HepG2 (cell line): ENCODE measurements around the gene KANTR. TPM values are rescaled to one million over a fixed set of nuclear protein-coding genes. Genes with fewer than 3 reads are reported as not detected.
A peak's percentile ranks its signal among the peaks of the same experiment; 100 is the strongest.

ENCODE experiments used
- ATAC-seq: fragments of 200-7000 bp; cut with Tn5 transposase; 3 replicates; pipeline ENCODE4 v1.9.1; 2020; ENCODE audit warnings: mild to moderate bottlenecking, moderate library complexity
- BruUV-seq: library from RNA; stranded (reverse); fragments of 400-500 nt; replicated peaks from 2 replicates; lab custom pipeline; 2021; lab: Mats Ljungman, UMichigan
- CTCF ChIA-PET: fragments of 300-600 bp; formaldehyde crosslinking; extraction: SDS; loops from one replicate; lab custom pipeline; 2021; ENCODE audit warnings: low total read pairs, inconsistent platforms, low intra/inter-chr PET ratio; lab: Yijun Ruan, JAX
- POLR2A ChIA-PET: fragments of 350-600 bp; sonication (Branson Sonifier 250); formaldehyde crosslinking; loops from one replicate; lab custom pipeline; 2020; ENCODE audit warnings: antibody characterized with exemption, inconsistent platforms; lab: Yijun Ruan, JAX
- DNase-seq: peaks from one replicate; pipeline ENCODE4 v3.0.0-alpha.2; 2015; ENCODE audit warnings: low spot score
- FAIRE-seq: peaks from 3 replicates; lab custom pipeline; 2011; peaks lifted over from hg19 to GRCh38; lab: Jason Lieb, UNC
- H2AFZ ChIP-seq: one replicate; pipeline ENCODE4 v1.6.1; 2011; ENCODE audit warnings: low read length, inconsistent platforms
- H3K27ac ChIP-seq: fragments of 300-600 bp; 3 replicates; pipeline ENCODE4 v1.8.0; 2011; ENCODE audit warnings: mixed run types, mild to moderate bottlenecking, mixed read lengths, low read length, inconsistent platforms; ENCODE audit not compliant: insufficient read depth; ENCODE audit errors: extremely low read length
- H3K27me3 ChIP-seq, 2 experiments: fragments of 200-600 bp in 1 of 2; 2 replicates in 1 of 2; 3 replicates in 1 of 2; pipeline versions ENCODE4 v1.6.0 to v1.8.0; 2011; ENCODE audit warnings: low read length in 2 of 2, mild to moderate bottlenecking in 2 of 2, moderate library complexity in 2 of 2, inconsistent platforms in 1 of 2; ENCODE audit not compliant: insufficient read depth in 2 of 2, control insufficient read depth in 1 of 2
- H3K36me3 ChIP-seq, 2 experiments: fragments of 200-600 bp in 1 of 2; replicated peaks in 1 of 2; 2 replicates in 1 of 2; 3 replicates in 1 of 2; pipeline versions ENCODE4 v1.5.1 to v1.8.0; 2011; ENCODE audit warnings: low read length in 2 of 2, inconsistent platforms in 1 of 2; ENCODE audit not compliant: insufficient read depth in 2 of 2, control insufficient read depth in 1 of 2
- H3K4me1 ChIP-seq: 2 replicates; pipeline ENCODE4 v1.5.1; 2012; ENCODE audit warnings: low read length, inconsistent platforms; ENCODE audit not compliant: insufficient read depth
- H3K4me2 ChIP-seq: 2 replicates; pipeline ENCODE4 v1.6.0; 2011; ENCODE audit warnings: low read depth, low read length, inconsistent platforms
- H3K4me3 ChIP-seq, 3 experiments: fragments of 200-600 bp in 1 of 3; sonication (generic), shearing (Covaris generic) in 1 of 3; replicated peaks in 1 of 3; 2 replicates each; pipeline ENCODE4 v1.5.1; 2011 to 2016; ENCODE audit warnings: low read length in 3 of 3, inconsistent platforms in 2 of 3, low read depth in 2 of 3, mild to moderate bottlenecking in 2 of 3, control low read depth in 1 of 3, mixed read lengths in 1 of 3; ENCODE audit not compliant: insufficient read depth in 1 of 3
- H3K79me2 ChIP-seq: one replicate; pipeline ENCODE4 v1.6.1; 2011; ENCODE audit warnings: low read length, inconsistent platforms; ENCODE audit not compliant: insufficient read depth
- H3K9ac ChIP-seq: 2 replicates; pipeline ENCODE4 v1.6.0; 2011; ENCODE audit warnings: mild to moderate bottlenecking, low read depth, low read length, inconsistent platforms; ENCODE audit not compliant: insufficient read depth
- H3K9me3 ChIP-seq: 2 replicates; pipeline ENCODE4 v1.5.1; 2012; ENCODE audit warnings: mild to moderate bottlenecking, low read length
- H4K20me1 ChIP-seq: 2 replicates; pipeline ENCODE4 v1.6.0; 2011; ENCODE audit warnings: inconsistent platforms, mild to moderate bottlenecking, low read length, moderate library complexity; ENCODE audit not compliant: insufficient read depth
- GATAD1 ChIP-seq: IDR thresholded peaks from 2 replicates; pipeline ENCODE4 v1.6.1; 2016; ENCODE audit warnings: missing genetic modification reagents, missing compliant biosample characterization
- KDM5B ChIP-seq: sonication (generic); formaldehyde crosslinking; IDR thresholded peaks from 2 replicates; pipeline ENCODE4 v1.4.0; 2020; ENCODE audit warnings: missing genetic modification reagents, mild to moderate bottlenecking, borderline replicate concordance
- PTBP1 ChIP-seq: fragments of 200-400 bp; formaldehyde crosslinking; IDR thresholded peaks from 2 replicates; pipeline ENCODE4 v1.6.1; 2018; ENCODE audit warnings: low read length, low read depth; ENCODE audit not compliant: poor library complexity, severe bottlenecking
- SMC3 ChIP-seq: IDR thresholded peaks from 2 replicates; pipeline ENCODE4 v1.6.1; 2011; ENCODE audit warnings: low read length, improper control_type of control experiment
- STAG1 ChIP-seq: sonication (generic); formaldehyde crosslinking; IDR thresholded peaks from 2 replicates; pipeline ENCODE4 v1.4.0; 2020; ENCODE audit warnings: missing genetic modification reagents
- ZFP36 ChIP-seq: fragments of 150-350 bp; IDR thresholded peaks from 2 replicates; pipeline ENCODE4 v1.6.1; 2018; ENCODE audit warnings: borderline replicate concordance, low read length, low read depth; ENCODE audit not compliant: partially characterized antibody
- ZNF136 ChIP-seq: sonication (generic); formaldehyde crosslinking; IDR thresholded peaks from 2 replicates; pipeline ENCODE4 v1.8.1; 2022; ENCODE audit warnings: low read depth, mild to moderate bottlenecking, moderate library complexity, missing genetic modification reagents
- ZNF768 ChIP-seq: sonication (generic); formaldehyde crosslinking; IDR thresholded peaks from 2 replicates; pipeline ENCODE4 v1.4.0; 2020; ENCODE audit warnings: missing genetic modification reagents
- ZNF850 ChIP-seq: sonication (generic); formaldehyde crosslinking; conservative IDR thresholded peaks from 2 replicates; pipeline ENCODE4 v1.9.0; 2021; ENCODE audit warnings: mild to moderate bottlenecking, missing genetic modification reagents
- WGBS: methylation state at CpG from one replicate; pipeline ENCODE4 v1.1.6; 2017; ENCODE audit warnings: low lambda C conversion rate; 5-methylcytosine and 5-hydroxymethylcytosine counted together
- in situ Hi-C: cut with HindIII; loops from 2 replicates; pipeline ENCODE4 v1.10.0; 2017; ENCODE audit warnings: low pct_unique_long_range_greater_than_20kb; ENCODE audit not compliant: extremely low pct_ligation_motif_present
- intact Hi-C: fragments of 100-400 bp; cut with micrococcal nuclease; formaldehyde crosslinking; loops from one replicate; pipeline ENCODE4 v1.10.0; 2022; ENCODE audit not compliant: unreplicated experiment
- polyA plus RNA-seq, 8 experiments: library from polyadenylated mRNA; depleted of rRNA in 3 of 8; stranded (reverse) in 7 of 8; unstranded in 1 of 8; fragments of >200 nt; fragmentation: Illumina TruSeq in 4 of 8; extraction: Trizol in 4 of 8; gene quantifications; 2 replicates each; pipeline versions ENCODE4 v1.2.1 to v1.2.3, GENCODE V29; 2011 to 2016; ENCODE audit warnings: low read depth in 4 of 8, missing spikeins in 1 of 8, mixed read lengths in 1 of 8; ENCODE audit not compliant: insufficient read depth in 1 of 8
- total RNA-seq, 5 experiments: library from RNA; depleted of rRNA; stranded (reverse); fragments of >200 nt; fragmentation: Illumina TruSeq; extraction: Trizol; gene quantifications; 2 replicates each; pipeline ENCODE4 v1.2.3, GENCODE V29; 2016; ENCODE audit warnings: low read depth in 1 of 5
- TF ChIP-seq, protein P1 (sequence below): sonication (generic); formaldehyde crosslinking; IDR thresholded peaks from 2 replicates; pipeline ENCODE4 v1.5.0; 2020; ENCODE audit warnings: mild to moderate bottlenecking, missing genetic modification reagents, moderate library complexity
- TF ChIP-seq, protein P2 (sequence below), 2 experiments: sonication (generic) in 1 of 2; formaldehyde crosslinking in 1 of 2; IDR thresholded peaks; 2 replicates each; pipeline versions ENCODE4 v1.5.1 to v1.6.1; 2011 to 2020; ENCODE audit warnings: borderline replicate concordance in 1 of 2, low read depth in 1 of 2, low read length in 1 of 2, mild to moderate bottlenecking in 1 of 2, missing genetic modification reagents in 1 of 2, moderate library complexity in 1 of 2
- TF ChIP-seq, protein P3 (sequence below): sonication (generic); formaldehyde crosslinking; IDR thresholded peaks from 2 replicates; pipeline ENCODE4 v1.5.0; 2020; ENCODE audit warnings: mild to moderate bottlenecking, missing genetic modification reagents, borderline replicate concordance

Gene KANTR
- total and polyA plus RNA-seq, 2 of the 13 experiments (the other 11 are each of a cell fraction or from before 2014, with no cell fraction given): 4.4 to 9.0 TPM

DNA sequence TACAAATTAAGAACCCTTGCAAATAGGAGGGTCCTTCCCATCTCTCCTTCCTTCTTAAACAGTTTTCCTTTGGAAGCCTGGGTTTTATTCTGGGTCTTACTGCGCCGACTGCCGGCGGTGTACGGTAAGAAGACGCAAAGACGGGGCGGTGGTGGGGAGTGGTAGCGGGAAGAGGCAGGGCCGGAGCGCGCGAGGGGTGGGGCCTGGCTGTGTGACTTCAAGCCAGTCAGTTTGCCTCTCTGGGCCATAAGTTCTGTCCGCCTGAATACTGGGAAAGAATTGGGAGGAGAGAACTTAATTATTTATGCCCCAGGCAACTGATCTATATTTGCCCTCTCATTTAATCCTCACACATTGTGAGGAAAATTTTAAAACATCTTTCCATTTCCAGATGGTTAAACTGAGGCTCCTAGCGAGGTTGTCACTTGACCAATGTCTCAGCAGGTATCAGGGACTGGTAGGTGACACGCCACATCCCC is 726 bp upstream of the KANTR start (continued):
- TF ChIP-seq KDM5B (CRISPR knock-in tag) (0 out of 2 replicates have a peak, but pooled peaks have one; percentile 23), ZNF768 (CRISPR knock-in tag) (peak; percentile 99), STAG1 (peak; percentile 57), GATAD1 (no peak), ZFP36 (peak; percentile 86), ZNF850 (no peak), SMC3 (0 out of 2 replicates have a peak, but pooled peaks have one; percentile 20)
- TF ChIP-seq, protein P1, sequence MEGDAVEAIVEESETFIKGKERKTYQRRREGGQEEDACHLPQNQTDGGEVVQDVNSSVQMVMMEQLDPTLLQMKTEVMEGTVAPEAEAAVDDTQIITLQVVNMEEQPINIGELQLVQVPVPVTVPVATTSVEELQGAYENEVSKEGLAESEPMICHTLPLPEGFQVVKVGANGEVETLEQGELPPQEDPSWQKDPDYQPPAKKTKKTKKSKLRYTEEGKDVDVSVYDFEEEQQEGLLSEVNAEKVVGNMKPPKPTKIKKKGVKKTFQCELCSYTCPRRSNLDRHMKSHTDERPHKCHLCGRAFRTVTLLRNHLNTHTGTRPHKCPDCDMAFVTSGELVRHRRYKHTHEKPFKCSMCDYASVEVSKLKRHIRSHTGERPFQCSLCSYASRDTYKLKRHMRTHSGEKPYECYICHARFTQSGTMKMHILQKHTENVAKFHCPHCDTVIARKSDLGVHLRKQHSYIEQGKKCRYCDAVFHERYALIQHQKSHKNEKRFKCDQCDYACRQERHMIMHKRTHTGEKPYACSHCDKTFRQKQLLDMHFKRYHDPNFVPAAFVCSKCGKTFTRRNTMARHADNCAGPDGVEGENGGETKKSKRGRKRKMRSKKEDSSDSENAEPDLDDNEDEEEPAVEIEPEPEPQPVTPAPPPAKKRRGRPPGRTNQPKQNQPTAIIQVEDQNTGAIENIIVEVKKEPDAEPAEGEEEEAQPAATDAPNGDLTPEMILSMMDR: peak; percentile 71

DNA sequence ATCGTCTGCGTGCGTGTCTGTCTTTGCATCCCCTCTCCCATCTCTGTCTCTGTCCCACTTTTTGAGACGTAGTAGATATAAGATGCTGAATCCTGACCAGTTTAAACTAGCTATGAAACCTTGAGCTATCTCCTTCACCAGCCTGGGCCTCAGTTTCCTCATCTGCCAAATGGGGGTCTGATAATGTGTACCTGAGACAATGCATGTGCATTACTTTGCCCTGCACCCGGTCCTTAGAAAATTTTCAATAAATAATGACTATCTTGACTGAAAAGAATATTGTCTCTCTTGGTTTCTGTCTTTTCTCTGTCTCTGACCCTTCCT is 602 bp downstream of the KANTR start:
- H3K79me2 ChIP-seq: peaks cover 10% of the 10 kb centered on the region
- no peaks in the 10 kb centered on the region for H3K36me3 ChIP-seq
- 0% methylated on average over 1 of the region's 5 CpGs for WGBS
- ChIA-PET CTCF (no interaction called here), POLR2A (interaction anchor here (1.6 kb wide), 1 partner anchor 13 kb away, joined by 5 read pairs; the partner anchor contains the start of gene TSPYL2)
- peak overlapping the region; percentile 64 to 80 (median 79) for H3K4me3 ChIP-seq
- intact Hi-C loops: loop anchor here (1.0 kb wide), 1 partner anchor 14 kb away; no protein-coding TSS in a partner anchor
- no peaks in the 10 kb centered on the region; a peak in 1 of 5 replicates for H3K27me3 ChIP-seq
- BruUV-seq: no TSS peak
- FAIRE-seq (no peak), DNase-seq (no peak), ATAC-seq (no peak)
- H3K4me1 ChIP-seq: 0 out of 2 replicates have a peak, but pooled peaks cover 5% of the 10 kb centered on the region
- peak overlapping the region; percentile 90 for H3K27ac ChIP-seq
- peak overlapping the region; percentile 76 for H3K9ac ChIP-seq
- in situ Hi-C loops: no loop called here
- no peak overlapping the region for H2AFZ ChIP-seq
- no peaks in the 10 kb centered on the region for H3K9me3 ChIP-seq
- peak overlapping the region; percentile 74 for H3K4me2 ChIP-seq
- no peaks in the 10 kb centered on the region for H4K20me1 ChIP-seq
- no peak for TF ChIP-seq PTBP1
- TF ChIP-seq, protein P2, sequence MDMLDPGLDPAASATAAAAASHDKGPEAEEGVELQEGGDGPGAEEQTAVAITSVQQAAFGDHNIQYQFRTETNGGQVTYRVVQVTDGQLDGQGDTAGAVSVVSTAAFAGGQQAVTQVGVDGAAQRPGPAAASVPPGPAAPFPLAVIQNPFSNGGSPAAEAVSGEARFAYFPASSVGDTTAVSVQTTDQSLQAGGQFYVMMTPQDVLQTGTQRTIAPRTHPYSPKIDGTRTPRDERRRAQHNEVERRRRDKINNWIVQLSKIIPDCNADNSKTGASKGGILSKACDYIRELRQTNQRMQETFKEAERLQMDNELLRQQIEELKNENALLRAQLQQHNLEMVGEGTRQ (IDR thresholded peaks at IDR 0.05; ENCODE audit: low read depth, low read length): no peak
- TF ChIP-seq, protein P2 (CRISPR knock-in tag; IDR thresholded peaks at IDR 0.05; ENCODE audit: borderline replicate concordance): peak; percentile 54; the same call in 1 of the 2 replicates
- TF ChIP-seq, protein P3, sequence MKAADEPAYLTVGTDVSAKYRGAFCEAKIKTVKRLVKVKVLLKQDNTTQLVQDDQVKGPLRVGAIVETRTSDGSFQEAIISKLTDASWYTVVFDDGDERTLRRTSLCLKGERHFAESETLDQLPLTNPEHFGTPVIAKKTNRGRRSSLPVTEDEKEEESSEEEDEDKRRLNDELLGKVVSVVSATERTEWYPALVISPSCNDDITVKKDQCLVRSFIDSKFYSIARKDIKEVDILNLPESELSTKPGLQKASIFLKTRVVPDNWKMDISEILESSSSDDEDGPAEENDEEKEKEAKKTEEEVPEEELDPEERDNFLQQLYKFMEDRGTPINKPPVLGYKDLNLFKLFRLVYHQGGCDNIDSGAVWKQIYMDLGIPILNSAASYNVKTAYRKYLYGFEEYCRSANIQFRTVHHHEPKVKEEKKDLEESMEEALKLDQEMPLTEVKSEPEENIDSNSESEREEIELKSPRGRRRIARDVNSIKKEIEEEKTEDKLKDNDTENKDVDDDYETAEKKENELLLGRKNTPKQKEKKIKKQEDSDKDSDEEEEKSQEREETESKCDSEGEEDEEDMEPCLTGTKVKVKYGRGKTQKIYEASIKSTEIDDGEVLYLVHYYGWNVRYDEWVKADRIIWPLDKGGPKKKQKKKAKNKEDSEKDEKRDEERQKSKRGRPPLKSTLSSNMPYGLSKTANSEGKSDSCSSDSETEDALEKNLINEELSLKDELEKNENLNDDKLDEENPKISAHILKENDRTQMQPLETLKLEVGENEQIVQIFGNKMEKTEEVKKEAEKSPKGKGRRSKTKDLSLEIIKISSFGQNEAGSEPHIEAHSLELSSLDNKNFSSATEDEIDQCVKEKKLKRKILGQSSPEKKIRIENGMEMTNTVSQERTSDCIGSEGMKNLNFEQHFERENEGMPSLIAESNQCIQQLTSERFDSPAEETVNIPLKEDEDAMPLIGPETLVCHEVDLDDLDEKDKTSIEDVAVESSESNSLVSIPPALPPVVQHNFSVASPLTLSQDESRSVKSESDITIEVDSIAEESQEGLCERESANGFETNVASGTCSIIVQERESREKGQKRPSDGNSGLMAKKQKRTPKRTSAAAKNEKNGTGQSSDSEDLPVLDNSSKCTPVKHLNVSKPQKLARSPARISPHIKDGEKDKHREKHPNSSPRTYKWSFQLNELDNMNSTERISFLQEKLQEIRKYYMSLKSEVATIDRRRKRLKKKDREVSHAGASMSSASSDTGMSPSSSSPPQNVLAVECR: no peak
- TF ChIP-seq ZNF136 (CRISPR knock-in tag): no peak
